ENCODE measurements around the gene AZU1. TPM values are rescaled to one million over a fixed set of nuclear protein-coding genes. Genes with fewer than 3 reads are reported as not detected.
"Not testable (repeated sequence)": the region's sequence is repeated elsewhere in the genome, so short reads cannot be mapped to it uniquely, and the experiment has no call there.

Gene AZU1
- total RNA-seq, 1 experiment from 2014 or later = 1.6 TPM

DNA sequence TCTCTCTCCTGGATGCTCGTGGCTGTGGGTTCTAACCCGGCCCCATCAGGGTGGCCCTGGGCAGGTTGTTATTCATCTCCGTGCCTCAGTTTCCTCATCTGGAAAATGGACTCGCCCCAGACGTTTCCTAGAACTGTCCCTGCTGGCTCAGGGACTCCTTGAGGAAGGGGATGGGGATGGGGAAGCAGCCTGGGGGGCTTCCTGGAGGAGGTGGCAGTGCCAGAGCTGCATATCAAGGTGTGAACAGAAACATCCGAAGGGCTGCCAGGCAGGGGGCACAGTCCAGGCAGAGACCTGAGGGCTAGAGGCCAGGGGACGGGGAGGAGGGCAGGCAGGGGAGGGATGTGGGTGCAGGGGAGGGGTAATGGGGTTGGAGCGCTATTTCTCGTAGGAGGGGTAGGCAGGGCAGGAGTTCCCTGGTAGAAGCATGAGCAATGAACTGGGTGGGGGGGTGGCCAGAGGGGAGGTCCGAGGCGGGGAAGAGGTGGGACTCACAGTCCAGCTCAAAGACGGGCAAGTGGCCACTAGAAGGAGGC is 20.8 kb downstream of the AZU1 start:
- Mint-ChIP-seq H3K4me3 (no peak overlapping the region), H3K4me1 (peaks cover 2 to 11% of the 10 kb centered on the region in 2 experiments; a peak in 2 of 4 replicates), H3K27ac (no peak overlapping the region), H3K9me3 (no peaks in the 10 kb centered on the region; a peak in 1 of 5 replicates), H3K27me3 (ENCODE audit: low read depth) (peaks cover 42% of the 10 kb centered on the region), H3K36me3 (ENCODE audit: insufficient read depth in 1 of 3, low read depth in 3 of 3) (no peaks in the 10 kb centered on the region; a peak in 1 of 7 replicates)
- TF ChIP-seq, protein P1, sequence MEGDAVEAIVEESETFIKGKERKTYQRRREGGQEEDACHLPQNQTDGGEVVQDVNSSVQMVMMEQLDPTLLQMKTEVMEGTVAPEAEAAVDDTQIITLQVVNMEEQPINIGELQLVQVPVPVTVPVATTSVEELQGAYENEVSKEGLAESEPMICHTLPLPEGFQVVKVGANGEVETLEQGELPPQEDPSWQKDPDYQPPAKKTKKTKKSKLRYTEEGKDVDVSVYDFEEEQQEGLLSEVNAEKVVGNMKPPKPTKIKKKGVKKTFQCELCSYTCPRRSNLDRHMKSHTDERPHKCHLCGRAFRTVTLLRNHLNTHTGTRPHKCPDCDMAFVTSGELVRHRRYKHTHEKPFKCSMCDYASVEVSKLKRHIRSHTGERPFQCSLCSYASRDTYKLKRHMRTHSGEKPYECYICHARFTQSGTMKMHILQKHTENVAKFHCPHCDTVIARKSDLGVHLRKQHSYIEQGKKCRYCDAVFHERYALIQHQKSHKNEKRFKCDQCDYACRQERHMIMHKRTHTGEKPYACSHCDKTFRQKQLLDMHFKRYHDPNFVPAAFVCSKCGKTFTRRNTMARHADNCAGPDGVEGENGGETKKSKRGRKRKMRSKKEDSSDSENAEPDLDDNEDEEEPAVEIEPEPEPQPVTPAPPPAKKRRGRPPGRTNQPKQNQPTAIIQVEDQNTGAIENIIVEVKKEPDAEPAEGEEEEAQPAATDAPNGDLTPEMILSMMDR (conservative IDR thresholded peaks at IDR 0.05) = no peak
- Histone ChIP-seq H3K23me2 (ENCODE audit: insufficient read length, low read depth, low read length, poor library complexity, severe bottlenecking) (no peaks in the 10 kb centered on the region), H3K18ac (ENCODE audit: insufficient read length, low read depth, low read length) (no peak overlapping the region), H3K79me2 (ENCODE audit: insufficient read depth, low read length) (no peaks in the 10 kb centered on the region), H2BK5ac (ENCODE audit: insufficient read length, low read length) (no peak overlapping the region), H4K5ac (ENCODE audit: insufficient read length, low read depth, low read length) (no peak overlapping the region), H3K27ac (ENCODE audit: insufficient read length, low read depth, low read length) (no peak overlapping the region), H2BK120ac (ENCODE audit: low read depth, low read length, poor library complexity, severe bottlenecking) (no peak overlapping the region), H3K9me3 (ENCODE audit: control insufficient read depth, low read depth, low read length) (no peaks in the 10 kb centered on the region), H3K56ac (ENCODE audit: insufficient read length, low read depth, low read length) (no peak overlapping the region), H2AK5ac (ENCODE audit: insufficient read length, low read length) (no peak overlapping the region), H3K4me2 (ENCODE audit: insufficient read depth, insufficient read length, low read length) (no peak overlapping the region), H4K20me1 (ENCODE audit: control insufficient read depth, insufficient read depth, insufficient read length) (no peaks in the 10 kb centered on the region), H2BK20ac (ENCODE audit: low read depth, low read length, poor library complexity, severe bottlenecking) (no peak overlapping the region), H3K4me1 (ENCODE audit: insufficient read depth, low read length) (no peaks in the 10 kb centered on the region), H3K9ac (ENCODE audit: extremely low read depth, insufficient read length, low read length) (no peak overlapping the region), H3K27me3 (ENCODE audit: insufficient read depth, low read length) (no peaks in the 10 kb centered on the region; the same call in 1 of the 2 replicates), H4K8ac (replicated peaks; ENCODE audit: insufficient read length, low read depth, low read length) (no peak overlapping the region), H3K14ac (ENCODE audit: insufficient read depth, low read length) (no peak overlapping the region), H3T11ph (ENCODE audit: low read length) (no peak overlapping the region), H4K91ac (ENCODE audit: insufficient read length, low read depth, low read length) (no peak overlapping the region), H3K23ac (ENCODE audit: insufficient read length, low read depth, low read length) (no peak overlapping the region), H2BK15ac (ENCODE audit: low read depth, low read length) (no peak overlapping the region), H3K79me1 (ENCODE audit: insufficient read depth, low read depth, low read length, poor library complexity, severe bottlenecking) (no peaks in the 10 kb centered on the region), H3K4ac (ENCODE audit: low read depth, low read length) (no peak overlapping the region), H2AFZ (ENCODE audit: low read length) (no peak overlapping the region), H2BK12ac (ENCODE audit: insufficient read length, low read depth, low read length) (no peak overlapping the region)
- no peak for DNase-seq
- no CpG with 5 or more reads among the region's 12 CpGs for WGBS (ENCODE audit: extremely low coverage, insufficient read length, low lambda C conversion rate)

DNA sequence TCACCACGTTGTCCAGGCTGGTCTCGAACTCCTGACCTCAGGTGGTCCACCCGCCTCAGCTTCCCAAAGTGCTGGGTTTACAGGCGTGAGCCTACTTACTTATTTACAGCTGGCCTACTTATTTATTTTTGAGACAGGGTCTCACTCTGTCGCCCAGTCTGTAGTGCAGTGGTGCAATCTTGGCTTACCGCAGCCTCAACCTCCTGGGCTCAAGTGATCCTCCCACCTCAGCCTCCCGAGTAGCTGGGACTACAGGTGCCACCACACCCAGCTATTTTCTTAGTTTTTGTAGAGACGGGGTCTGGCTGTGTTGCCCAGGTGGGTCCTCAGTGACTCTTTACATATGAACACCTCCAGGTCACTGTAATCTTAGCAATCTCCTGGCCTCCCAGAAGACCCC is 21.6 kb downstream of the AZU1 start:
- H3K4me2 ChIP-seq (ENCODE audit: insufficient read depth, insufficient read length, low read length) = not testable (repeated sequence)

More for the DNA sequence above, 21.6 kb downstream of the AZU1 start:
- not testable (repeated sequence) for H3T11ph ChIP-seq (ENCODE audit: low read length); H3K27ac Mint-ChIP-seq; H2BK5ac ChIP-seq (ENCODE audit: insufficient read length, low read length); H3K27ac ChIP-seq (ENCODE audit: insufficient read length, low read depth, low read length); H3K9me3 ChIP-seq (ENCODE audit: control insufficient read depth, low read depth, low read length); H3K9me3 Mint-ChIP-seq; DNase-seq; H3K9ac ChIP-seq (ENCODE audit: extremely low read depth, insufficient read length, low read length); H3K36me3 Mint-ChIP-seq (ENCODE audit: insufficient read depth in 1 of 3, low read depth in 3 of 3); H3K23ac ChIP-seq (ENCODE audit: insufficient read length, low read depth, low read length); H4K5ac ChIP-seq (ENCODE audit: insufficient read length, low read depth, low read length); H3K4me3 Mint-ChIP-seq; H3K27me3 ChIP-seq (ENCODE audit: insufficient read depth, low read length); H3K4ac ChIP-seq (ENCODE audit: low read depth, low read length); H2BK12ac ChIP-seq (ENCODE audit: insufficient read length, low read depth, low read length); H3K79me2 ChIP-seq (ENCODE audit: insufficient read depth, low read length); H2BK120ac ChIP-seq (ENCODE audit: low read depth, low read length, poor library complexity, severe bottlenecking); H3K18ac ChIP-seq (ENCODE audit: insufficient read length, low read depth, low read length); H3K14ac ChIP-seq (ENCODE audit: insufficient read depth, low read length); H4K91ac ChIP-seq (ENCODE audit: insufficient read length, low read depth, low read length); H3K79me1 ChIP-seq (ENCODE audit: insufficient read depth, low read depth, low read length, poor library complexity, severe bottlenecking); H3K56ac ChIP-seq (ENCODE audit: insufficient read length, low read depth, low read length); H3K23me2 ChIP-seq (ENCODE audit: insufficient read length, low read depth, low read length, poor library complexity, severe bottlenecking); H4K8ac ChIP-seq (replicated peaks; ENCODE audit: insufficient read length, low read depth, low read length); H4K20me1 ChIP-seq (ENCODE audit: control insufficient read depth, insufficient read depth, insufficient read length); H2BK20ac ChIP-seq (ENCODE audit: low read depth, low read length, poor library complexity, severe bottlenecking); H2BK15ac ChIP-seq (ENCODE audit: low read depth, low read length); H2AFZ ChIP-seq (ENCODE audit: low read length); H2AK5ac ChIP-seq (ENCODE audit: insufficient read length, low read length); H3K4me1 ChIP-seq (ENCODE audit: insufficient read depth, low read length)
- Mint-ChIP-seq H3K4me1 (peaks cover 2 to 11% of the 10 kb centered on the region in 2 experiments; a peak in 2 of 4 replicates), H3K27me3 (ENCODE audit: low read depth) (peaks cover 37% of the 10 kb centered on the region)
- no CpG with 5 or more reads among the region's 8 CpGs for WGBS (ENCODE audit: extremely low coverage, insufficient read length, low lambda C conversion rate)
